ENCODE data around the gene TAS1R3. TPM values are rescaled to one million over a fixed set of nuclear protein-coding genes. Genes with fewer than 3 reads are reported as not detected.

Gene TAS1R3
- total and polyA plus RNA-seq, 10 of the 15 experiments (the other 5 are each of a cell fraction or from before 2014, with no cell fraction given): 0.04 to 0.51 (median 0.08) TPM; not detected in 3

GRCh38 chr1:1324524-1325287, 6.4 kb upstream of the TAS1R3 start, which contains the start of the genes CPTP and INTS11 (continued):
- TF ChIP-seq ATF3 (IDR thresholded peaks at IDR 0.05; ENCODE audit: borderline replicate concordance, extremely low read depth, low read depth, low read length) (no peak), ZBTB11 (CRISPR knock-in tag; IDR thresholded peaks at IDR 0.05) (no peak), KLF5 (IDR thresholded peaks at IDR 0.05; ENCODE audit: partially characterized antibody) (no peak), TAF1 (IDR thresholded peaks at IDR 0.05; ENCODE audit: borderline replicate concordance, low read depth, low read length) (peak; percentile 73), TCF3 (IDR thresholded peaks at IDR 0.05; ENCODE audit: borderline replicate concordance, insufficient read depth, low read depth, low read length) (0 out of 2 replicates have a peak, but pooled peaks have one; percentile 32), NBN (IDR thresholded peaks at IDR 0.05) (no peak), ZNF622 (IDR thresholded peaks at IDR 0.05) (no peak), BCL3 (IDR thresholded peaks at IDR 0.05; ENCODE audit: borderline replicate concordance, insufficient read depth, low read depth, low read length, poor library complexity, severe bottlenecking) (no peak), WRNIP1 (IDR thresholded peaks at IDR 0.05; ENCODE audit: borderline replicate concordance, low read depth, low read length) (no peak), ZNF207 (IDR thresholded peaks at IDR 0.05; ENCODE audit: borderline replicate concordance) (no peak), TCF12 (IDR thresholded peaks at IDR 0.05; ENCODE audit: low read depth, low read length) (0 out of 2 replicates have a peak, but pooled peaks have one; percentile 5), GATAD2B (conservative IDR thresholded peaks at IDR 0.05; ENCODE audit: low read depth) (peak; percentile 56), BCLAF1 (IDR thresholded peaks at IDR 0.05) (no peak), ZNF384 (IDR thresholded peaks at IDR 0.05; ENCODE audit: borderline replicate concordance, low read depth, low read length) (no peak), HDAC2 (IDR thresholded peaks at IDR 0.05) (no peak), PRDM15 (CRISPR knock-in tag; IDR thresholded peaks at IDR 0.05) (no peak), NR2C2 (IDR thresholded peaks at IDR 0.05; ENCODE audit: borderline replicate concordance, control insufficient read depth, insufficient read length, low read depth) (no peak)

All from GM12878 (cell line).